GM12878 (cell line): ENCODE results near the gene PITPNM3. TPM values are rescaled to one million over a fixed set of nuclear protein-coding genes. Genes with fewer than 3 reads are reported as not detected.

Experiments used
- ATAC-seq: fragments of 200-7000 bp; cut with Tn5 transposase; 3 replicates; pipeline ENCODE4 v1.9.1; 2020; ENCODE audit warnings: mild to moderate bottlenecking, moderate library complexity
- BruUV-seq: library from RNA; stranded (reverse); fragments of 400-500 nt; replicated peaks from 2 replicates; lab custom pipeline; 2021; lab: Mats Ljungman, UMichigan
- CTCF ChIA-PET: fragments of 300-600 bp; sonication (Branson Sonifier 250); formaldehyde crosslinking; extraction: SDS; loops from one replicate; lab custom pipeline; 2021; ENCODE audit warnings: inconsistent platforms; lab: Yijun Ruan, JAX
- POLR2A ChIA-PET: fragments of 350-600 bp; formaldehyde crosslinking; extraction: SDS; loops from one replicate; lab custom pipeline; 2021; ENCODE audit warnings: inconsistent platforms; lab: Charles Lee
- RAD21 ChIA-PET: fragments of 300-600 bp; sonication (Branson Sonifier 250); formaldehyde crosslinking; loops from one replicate; lab custom pipeline; 2023; ENCODE audit warnings: antibody characterized with exemption; ENCODE audit not compliant: unreplicated experiment; lab: Charles Lee
- SMC1A ChIA-PET: fragments of 300-600 bp; sonication (Branson Sonifier 250); formaldehyde crosslinking; loops from one replicate; lab custom pipeline; 2023; ENCODE audit not compliant: unreplicated experiment, uncharacterized antibody; lab: Charles Lee
- DNase-seq: peaks from one replicate; pipeline ENCODE4 v3.0.0-alpha.2; 2011; ENCODE audit warnings: low read depth, low spot score
- FAIRE-seq: peaks from 3 replicates; lab custom pipeline; 2011; peaks lifted over from hg19 to GRCh38; lab: Jason Lieb, UNC
- H2AFZ ChIP-seq: 2 replicates; pipeline ENCODE4 v1.6.0; 2011; ENCODE audit warnings: low read depth, low read length, control low read depth; ENCODE audit not compliant: control insufficient read depth
- H3K27ac ChIP-seq: 2 replicates; pipeline ENCODE4 v1.5.1; 2011; ENCODE audit warnings: control low read depth; ENCODE audit not compliant: control insufficient read depth, insufficient read depth
- H3K27me3 ChIP-seq, 2 experiments: replicated peaks in 1 of 2; 2 replicates each; pipeline versions ENCODE4 v1.6.0 to v1.6.1; 2011; ENCODE audit warnings: low read length in 1 of 2; ENCODE audit not compliant: control insufficient read depth in 2 of 2, insufficient read depth in 2 of 2
- H3K36me3 ChIP-seq, 2 experiments: 2 replicates each; pipeline ENCODE4 v1.5.1; 2011; ENCODE audit warnings: low read length in 1 of 2; ENCODE audit not compliant: control insufficient read depth in 2 of 2, insufficient read depth in 2 of 2
- H3K4me1 ChIP-seq: 2 replicates; pipeline ENCODE4 v1.6.1; 2011; ENCODE audit warnings: mild to moderate bottlenecking, low read length, moderate library complexity, mixed read lengths; ENCODE audit not compliant: control insufficient read depth, insufficient read depth
- H3K4me2 ChIP-seq: 2 replicates; pipeline ENCODE4 v1.6.0; 2011; ENCODE audit warnings: control low read depth; ENCODE audit not compliant: control insufficient read depth, insufficient read depth
- H3K4me3 ChIP-seq: fragments of 200-600 bp; sonication (generic); 2 replicates; pipeline ENCODE4 v1.5.1; 2016
- H3K79me2 ChIP-seq: 2 replicates; pipeline ENCODE4 v1.6.0; 2011; ENCODE audit warnings: low read length; ENCODE audit not compliant: control insufficient read depth, insufficient read depth
- H3K9ac ChIP-seq: 2 replicates; pipeline ENCODE4 v1.8.0; 2011; ENCODE audit warnings: low read length, control low read depth, mixed read lengths; ENCODE audit not compliant: control insufficient read depth, insufficient read depth
- H3K9me3 ChIP-seq: replicated peaks from 3 replicates; pipeline ENCODE4 v1.5.1; 2011; ENCODE audit warnings: mild to moderate bottlenecking, low read length; ENCODE audit not compliant: control insufficient read depth, insufficient read depth
- H4K20me1 ChIP-seq: 2 replicates; pipeline ENCODE4 v1.6.0; 2011; ENCODE audit not compliant: control insufficient read depth, insufficient read depth
- ATF2 ChIP-seq: IDR thresholded peaks from 2 replicates; pipeline ENCODE4 v1.6.1; 2012; ENCODE audit warnings: low read length, inconsistent platforms
- BRCA1 ChIP-seq: IDR thresholded peaks from 2 replicates; pipeline ENCODE4 v1.6.1; 2011; ENCODE audit warnings: low read depth, low read length, improper control_type of control experiment
- ESRRA ChIP-seq: IDR thresholded peaks from 2 replicates; pipeline ENCODE4 v1.6.1; 2012; ENCODE audit warnings: mild to moderate bottlenecking, low read length, improper control_type of control experiment
- KAT2A ChIP-seq: conservative IDR thresholded peaks from 2 replicates; pipeline ENCODE4 v1.6.1; 2011; ENCODE audit warnings: low read depth, low read length; ENCODE audit not compliant: control insufficient read depth
- PRDM15 ChIP-seq: fragments of 450-650 bp; formaldehyde crosslinking; IDR thresholded peaks from 2 replicates; pipeline ENCODE4 v1.4.0; 2020; ENCODE audit warnings: mild to moderate bottlenecking, moderate library complexity
- RCOR1 ChIP-seq: conservative IDR thresholded peaks from 2 replicates; pipeline ENCODE4 v1.6.1; 2012; ENCODE audit warnings: low read depth, low read length, improper control_type of control experiment
- SIX5 ChIP-seq: IDR thresholded peaks from 2 replicates; pipeline ENCODE4 v1.6.1; 2011; ENCODE audit warnings: mild to moderate bottlenecking, low read depth, low read length, moderate library complexity; ENCODE audit not compliant: severe bottlenecking
- SMARCA5 ChIP-seq: fragments of 450-650 bp; IDR thresholded peaks from 2 replicates; pipeline ENCODE4 v1.6.1; 2017; ENCODE audit warnings: mild to moderate bottlenecking
- SMC3 ChIP-seq: IDR thresholded peaks from 2 replicates; pipeline ENCODE4 v1.6.1; 2011; ENCODE audit warnings: low read length, improper control_type of control experiment, borderline replicate concordance
- ZNF207 ChIP-seq: fragments of 450-650 bp; IDR thresholded peaks from 2 replicates; pipeline ENCODE4 v1.6.1; 2014; ENCODE audit warnings: antibody characterized with exemption, mild to moderate bottlenecking, borderline replicate concordance
- WGBS: methylation state at CpG from one replicate; pipeline ENCODE4 v1.1.6; 2016; ENCODE audit warnings: low lambda C conversion rate; ENCODE audit not compliant: insufficient replicate concordance, insufficient coverage; ENCODE audit errors: missing lambda C conversion rate; 5-methylcytosine and 5-hydroxymethylcytosine counted together
- in situ Hi-C: fragments of 300-500 bp; cut with MboI; formaldehyde crosslinking; loops from 9 replicates; pipeline ENCODE4 v1.14.3; 2018; ENCODE audit warnings: mixed read lengths
- intact Hi-C: fragments of 100-400 bp; cut with micrococcal nuclease; formaldehyde crosslinking; loops from one replicate; pipeline ENCODE4 v1.14.2; 2022; ENCODE audit not compliant: unreplicated experiment
- polyA plus RNA-seq, 11 experiments: library from polyadenylated mRNA; depleted of rRNA in 4 of 11; unstranded in 6 of 11; stranded (reverse) in 5 of 11; fragments of >200 nt; fragmentation: Nextera tagmentation in 4 of 11; fragmentation: Illumina TruSeq in 1 of 11; extraction: Ambion mirVana in 4 of 11; extraction: Trizol in 1 of 11; gene quantifications; 1 replicate in 1 of 11; 2 replicates in 10 of 11; pipeline versions ENCODE4 v1.2.1 to v1.2.3, GENCODE V29; 2011 to 2016; ENCODE audit warnings: inconsistent platforms in 2 of 11, missing spikeins in 2 of 11, low read depth in 1 of 11
- total RNA-seq, 4 experiments: library from RNA; depleted of rRNA in 3 of 4; stranded (reverse); fragments of >200 nt in 3 of 4; fragmentation: Illumina TruSeq in 1 of 4; extraction: Trizol in 1 of 4; gene quantifications; 2 replicates each; pipeline versions ENCODE4 v1.2.1 to v1.2.3, GENCODE V29; 2013 to 2021

PITPNM3 gene
- total and polyA plus RNA-seq, 10 of the 15 experiments (the other 5 are each of a cell fraction or from before 2014, with no cell fraction given): 0.02 to 0.49 (median 0.19) TPM; not detected in 1

GRCh38 chr17:6596511-6596910 is 40.2 kb upstream of the PITPNM3 start:
- Histone ChIP-seq H3K27me3 (no peaks in the 10 kb centered on the region), H3K9me3 (no peaks in the 10 kb centered on the region), H3K4me3 (no peak overlapping the region), H3K79me2 (no peaks in the 10 kb centered on the region), H4K20me1 (no peaks in the 10 kb centered on the region), H3K4me1 (no peaks in the 10 kb centered on the region), H3K9ac (no peak overlapping the region), H2AFZ (no peak overlapping the region), H3K4me2 (no peak overlapping the region), H3K27ac (no peak overlapping the region), H3K36me3 (peaks cover 0 to 19% of the 10 kb centered on the region in 2 experiments)
- TF ChIP-seq ZNF207 (no peak), SMARCA5 (no peak), SMC3 (no peak), ATF2 (no peak), KAT2A (no peak), ESRRA (no peak)
- in situ Hi-C loops: no loop called here
- ChIA-PET CTCF (no interaction called here), RAD21 (no interaction called here), POLR2A (no interaction called here), SMC1A (no interaction called here)
- intact Hi-C loops: no loop called here
- ATAC-seq: no peak
- no peak for FAIRE-seq
- BruUV-seq: no TSS peak
- DNase-seq: no peak
- WGBS: 67% methylated on average over 2 of the region's 2 CpGs

GRCh38 chr17:6596081-6596480 is 39.7 kb upstream of the PITPNM3 start:
- in situ Hi-C loops (no loop called here), intact Hi-C loops (no loop called here)
- Histone ChIP-seq H3K79me2 (no peaks in the 10 kb centered on the region), H3K4me1 (no peaks in the 10 kb centered on the region), H4K20me1 (no peaks in the 10 kb centered on the region), H3K9ac (no peak overlapping the region), H3K4me3 (no peak overlapping the region), H2AFZ (no peak overlapping the region), H3K4me2 (no peak overlapping the region), H3K27ac (no peak overlapping the region), H3K9me3 (no peaks in the 10 kb centered on the region), H3K27me3 (no peaks in the 10 kb centered on the region), H3K36me3 (peaks cover 0 to 19% of the 10 kb centered on the region in 2 experiments; a peak in 3 of 4 replicates)
- BruUV-seq: no TSS peak
- ChIA-PET CTCF (no interaction called here), SMC1A (no interaction called here), RAD21 (no interaction called here), POLR2A (no interaction called here)
- FAIRE-seq: no peak
- DNase-seq: no peak
- ATAC-seq: no peak
- 88% methylated on average over 7 of the region's 7 CpGs for WGBS
- TF ChIP-seq ATF2 (no peak), PRDM15 (CRISPR knock-in tag) (no peak), RCOR1 (no peak), BRCA1 (no peak), SIX5 (no peak)
